ENCODE results near the gene PRMT7.

The PRMT7 gene

DNA sequence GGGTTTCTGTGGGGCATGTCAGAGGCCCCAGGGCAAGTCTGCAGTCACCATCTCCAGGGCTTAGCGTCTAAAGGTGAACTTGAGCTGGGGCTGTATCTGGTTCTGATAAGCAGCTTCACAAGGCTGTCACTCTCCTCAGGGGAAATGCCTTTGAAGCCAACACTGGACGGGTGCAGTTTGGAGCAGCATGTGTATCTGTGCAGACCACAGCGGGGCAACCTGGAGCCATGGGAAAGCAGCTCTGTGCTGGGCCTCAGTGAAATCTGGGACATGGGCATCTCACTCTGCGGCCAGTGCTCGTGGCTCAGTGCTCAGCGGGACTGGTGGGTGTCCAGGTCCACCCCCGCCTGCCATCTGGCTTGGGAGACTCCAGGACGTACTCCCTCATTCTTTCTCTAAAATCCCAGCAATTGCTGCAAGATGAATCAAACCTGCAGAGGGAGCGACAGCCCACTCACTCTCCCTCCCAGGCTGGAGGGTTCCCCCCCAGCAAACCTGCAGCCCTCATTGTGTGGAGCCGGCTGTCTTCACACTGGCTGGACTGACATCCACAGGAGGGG, 63.5 kb downstream of the PRMT7 start:
- DNase-seq (ENCODE audit: low read depth in 1 of 2, low spot score in 1 of 2) = no peak

DNA sequence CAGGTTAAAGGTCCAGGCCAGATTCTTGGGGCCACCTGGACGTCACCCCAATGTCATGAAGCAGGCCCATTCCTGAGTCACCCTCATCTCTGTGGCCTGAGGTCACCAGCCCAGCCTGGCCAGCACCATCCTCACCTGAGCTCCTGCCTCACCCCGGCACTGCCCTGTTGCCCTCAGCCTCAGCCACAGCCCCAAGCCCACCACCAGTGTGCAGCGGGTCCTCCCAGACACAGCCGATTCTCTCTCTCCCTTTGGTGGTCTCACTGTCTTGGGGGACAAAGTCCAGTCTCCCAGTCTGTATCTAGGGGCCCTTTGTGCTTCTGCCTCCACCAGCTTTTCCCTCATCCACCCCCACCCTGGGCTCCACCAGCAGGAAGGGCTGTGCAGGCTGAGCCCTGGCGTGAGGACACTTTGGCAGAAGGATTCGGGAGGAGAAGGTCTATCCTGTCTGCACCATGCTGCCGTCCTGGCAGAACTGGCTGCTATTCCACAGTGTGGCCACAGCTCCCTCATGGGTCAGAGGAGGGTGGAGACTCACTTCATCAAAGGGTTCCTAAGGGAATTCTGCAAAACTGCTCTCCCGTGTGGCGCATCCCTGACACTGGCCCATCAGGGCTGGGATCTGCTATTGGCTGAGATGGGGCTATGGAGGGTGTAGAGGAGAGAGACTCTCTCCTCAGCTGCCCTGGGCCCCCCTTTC, 64.3 kb downstream of the PRMT7 start:
- no peak for DNase-seq (ENCODE audit: low read depth in 1 of 2, low spot score in 1 of 2)

DNA sequence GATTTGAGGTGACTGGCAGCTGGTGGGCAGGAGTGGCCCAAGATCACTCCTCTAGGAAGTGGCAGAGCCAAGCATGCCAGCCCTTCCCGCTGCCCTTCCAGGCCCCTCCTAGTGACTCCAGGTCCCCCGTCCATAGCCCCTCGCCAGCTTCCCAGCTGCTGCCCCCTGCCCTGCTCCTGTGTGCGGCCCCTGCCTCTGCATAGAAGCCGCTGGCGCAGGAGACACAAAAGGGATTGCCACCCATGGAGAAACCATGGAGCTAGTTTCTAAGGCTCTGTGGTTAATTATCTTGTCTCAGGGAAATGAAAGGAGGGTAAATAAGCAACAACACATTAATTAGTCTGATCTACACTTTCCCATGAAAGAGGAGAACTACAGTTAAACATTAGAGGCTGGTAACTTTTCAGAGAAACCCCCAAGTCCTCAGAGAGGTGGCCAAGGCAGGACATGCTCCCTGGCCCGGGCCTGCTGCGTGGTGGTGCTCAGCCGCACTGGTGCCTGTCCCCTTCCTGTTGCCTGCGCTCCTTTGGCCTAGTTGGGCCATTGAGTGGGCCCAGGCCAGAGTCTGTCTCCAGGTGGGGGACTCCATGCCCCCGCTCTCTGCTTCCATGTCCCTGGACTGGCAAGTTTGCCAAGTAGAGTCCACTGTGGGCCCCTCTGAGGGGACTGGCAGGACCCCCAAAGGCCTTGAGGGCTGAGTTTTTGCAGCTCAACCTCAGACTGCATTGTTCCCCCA, 65.2 kb downstream of the PRMT7 start:
- DNase-seq (ENCODE audit: low read depth in 1 of 2, low spot score in 1 of 2) = no peak

DNA sequence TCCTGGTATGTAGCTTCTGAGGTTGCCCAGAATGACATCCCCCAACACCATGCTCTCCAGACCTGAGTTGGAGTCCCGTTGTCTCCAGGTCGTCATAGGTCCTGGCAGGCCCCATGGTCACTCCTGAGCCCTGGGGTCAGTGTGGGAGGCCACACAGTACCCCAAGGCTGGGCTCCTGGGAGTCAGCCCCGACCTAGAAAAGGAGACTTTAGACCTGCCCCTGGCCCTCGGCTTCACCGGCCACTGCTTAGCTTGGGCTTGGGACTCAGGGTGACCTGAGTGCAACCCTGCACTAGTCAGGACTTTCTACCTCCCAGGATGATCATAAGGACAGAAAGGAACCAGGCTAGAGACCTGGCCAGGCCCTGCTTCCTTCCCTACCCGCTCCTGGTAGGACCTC, 65.8 kb downstream of the PRMT7 start:
- no peak for DNase-seq (ENCODE audit: low read depth in 1 of 2, low spot score in 1 of 2)

DNA sequence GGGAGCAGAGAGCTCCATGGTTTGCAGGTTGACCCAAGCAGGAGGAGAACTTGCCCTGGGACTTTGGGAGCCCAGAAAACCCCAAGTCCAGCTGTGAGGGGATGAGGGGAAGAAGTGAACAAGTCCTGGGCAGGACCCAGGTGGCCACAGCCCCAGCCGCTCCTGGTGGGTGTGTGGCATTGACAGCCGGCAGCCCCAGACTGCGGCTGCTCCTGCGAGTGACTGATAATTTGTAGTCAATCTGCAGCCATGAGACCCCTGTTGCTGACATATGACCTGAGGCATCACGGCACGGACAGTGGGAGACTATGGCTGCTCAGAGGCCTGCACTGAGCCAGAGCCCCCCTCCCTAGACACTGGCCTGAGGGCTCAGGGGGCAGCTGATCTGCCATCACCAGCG, 66.4 kb downstream of the PRMT7 start:
- no peak for DNase-seq (ENCODE audit: low read depth in 1 of 2, low spot score in 1 of 2)

DNA sequence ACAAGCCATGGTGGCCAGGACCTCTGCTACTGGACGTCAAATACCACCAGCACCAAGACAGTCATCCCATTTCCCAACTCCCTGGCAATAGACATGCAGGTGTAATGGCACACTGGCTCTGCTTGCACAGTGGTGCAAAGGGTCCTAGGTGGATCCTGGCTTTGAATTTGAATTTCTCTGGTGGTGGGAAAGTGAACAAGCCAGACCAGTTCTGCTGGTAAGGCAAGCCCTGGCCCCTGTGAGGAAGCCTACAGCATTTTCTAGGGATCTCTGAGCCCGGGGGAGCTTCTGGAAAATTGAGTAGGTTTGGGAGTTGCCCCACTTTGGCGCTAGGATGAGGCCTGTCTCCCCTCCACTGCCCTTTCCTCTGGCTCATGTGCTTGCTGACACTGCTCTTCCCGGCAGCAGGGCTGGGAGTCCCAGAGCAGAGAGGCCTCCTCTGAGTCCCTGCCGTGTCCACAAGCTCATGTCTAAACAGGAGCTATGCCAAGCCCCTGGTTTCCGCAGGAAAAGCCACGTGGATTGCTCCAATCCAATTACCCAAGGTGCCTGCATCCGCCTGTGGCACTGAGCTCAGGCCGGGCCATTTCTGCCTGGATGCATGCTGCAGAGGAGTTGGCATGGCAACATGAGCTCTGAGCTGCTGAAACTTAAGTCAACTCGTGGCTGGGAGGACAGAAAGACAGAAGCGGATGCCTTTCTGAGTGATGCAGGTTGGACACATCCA, 67.0 kb downstream of the PRMT7 start:
- DNase-seq (ENCODE audit: low read depth in 1 of 2, low spot score in 1 of 2) = no peak

DNA sequence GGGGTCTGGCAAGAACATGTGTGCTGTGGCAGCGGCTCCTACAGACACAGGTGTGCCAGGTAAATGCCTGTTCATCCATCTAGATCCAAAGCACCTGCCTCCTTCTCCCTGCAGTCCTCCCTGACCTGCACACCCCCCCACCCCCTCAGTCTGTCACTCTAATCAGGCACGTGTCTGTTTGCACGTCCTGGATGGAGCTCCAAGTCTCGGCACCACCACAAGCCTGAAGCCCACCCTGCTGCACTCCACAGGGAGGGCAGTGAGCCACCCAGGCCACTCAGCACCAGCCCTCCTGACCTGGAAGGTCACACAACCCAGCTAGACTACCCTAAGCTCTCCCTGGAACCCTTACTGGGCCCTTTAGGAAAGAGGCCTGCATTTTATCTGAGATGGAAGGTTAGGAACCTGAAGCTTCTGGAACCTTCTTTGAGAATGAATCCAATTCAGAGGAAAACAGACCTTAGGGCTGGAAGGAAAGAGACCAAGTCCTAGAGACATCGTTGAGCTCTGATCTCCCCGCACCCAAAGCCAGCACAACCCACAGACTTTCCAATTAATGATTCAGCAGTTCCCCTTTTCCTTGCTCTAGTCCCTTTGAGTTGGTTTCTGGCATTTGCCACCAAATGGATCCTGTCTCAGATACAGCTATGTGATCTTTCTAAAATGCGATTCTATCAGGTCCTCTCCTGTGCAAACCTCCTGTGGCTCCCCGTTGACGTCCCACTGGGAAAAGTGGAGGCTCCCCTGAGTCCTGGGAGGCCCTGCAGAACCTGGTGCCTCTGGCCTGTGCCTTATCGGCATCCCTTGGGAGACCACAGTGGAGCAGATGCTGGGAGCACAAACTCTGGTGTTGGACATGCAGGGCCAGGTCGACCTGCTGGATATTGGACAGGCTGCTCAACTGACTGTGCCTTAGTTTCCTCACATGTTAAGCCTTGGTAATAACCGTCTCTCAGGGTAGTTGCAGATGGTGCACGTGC, 67.9 kb downstream of the PRMT7 start:
- no peak for DNase-seq (ENCODE audit: low read depth in 1 of 2, low spot score in 1 of 2)

DNA sequence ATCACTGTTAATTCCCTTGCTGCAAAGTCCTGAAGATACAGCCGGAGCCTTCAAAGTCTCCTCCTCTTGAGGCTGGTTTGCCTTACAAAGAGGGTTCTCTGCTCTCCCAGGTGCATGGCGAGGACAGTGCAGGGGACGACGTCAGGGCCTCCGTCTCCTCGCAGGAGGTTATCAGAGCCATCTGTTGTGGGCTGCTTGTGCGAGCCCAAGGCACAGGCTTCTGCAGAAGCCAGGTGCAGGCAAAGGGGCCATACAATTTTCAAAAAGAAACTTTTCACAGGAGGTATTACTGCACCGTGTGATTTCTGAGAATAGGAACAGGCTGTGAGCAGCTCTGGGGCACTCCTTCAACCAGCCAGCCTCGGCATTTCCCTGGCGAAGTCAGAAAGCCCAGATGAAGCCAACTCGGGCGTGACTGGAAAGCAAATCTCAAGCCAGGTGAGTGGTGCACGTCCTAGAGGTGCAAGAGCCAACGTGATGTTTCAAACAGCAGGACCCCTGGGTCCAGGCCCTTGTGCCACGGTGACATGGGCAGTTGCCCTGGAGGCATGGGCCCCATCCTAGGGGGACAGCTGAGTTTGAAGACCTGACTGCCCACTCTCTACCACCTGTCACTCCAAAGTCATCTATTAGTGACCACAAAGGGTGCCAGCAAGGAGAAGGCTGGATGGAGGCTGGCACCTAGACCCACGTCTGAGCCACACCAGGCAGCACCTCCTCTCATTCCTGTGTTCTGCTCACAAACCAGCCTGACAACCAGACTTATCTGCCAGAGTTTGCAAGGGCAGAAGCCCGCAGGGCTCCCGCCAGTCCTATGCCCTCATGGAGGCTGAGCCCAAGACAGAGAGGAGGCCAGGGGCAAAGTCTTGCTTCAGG, 68.9 kb downstream of the PRMT7 start:
- no peak for DNase-seq (ENCODE audit: low read depth in 1 of 2, low spot score in 1 of 2)

DNA sequence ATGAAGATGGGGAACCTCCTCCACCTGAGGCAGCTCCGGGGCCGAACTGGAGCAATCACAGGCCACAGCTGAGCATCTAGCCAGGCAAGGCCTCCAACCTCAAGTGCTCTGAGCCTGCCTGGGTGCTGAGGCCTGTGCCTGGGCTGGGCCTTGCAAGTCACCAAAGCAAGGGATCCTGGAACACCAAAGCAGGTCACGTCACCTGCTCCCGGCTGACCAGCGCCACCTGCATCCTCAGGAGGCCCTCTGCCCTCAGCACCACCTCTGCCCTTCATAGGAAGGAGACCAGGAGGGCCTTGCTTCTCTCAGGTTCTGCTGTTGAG, 69.5 kb downstream of the PRMT7 start:
- no peak for DNase-seq (ENCODE audit: low read depth in 1 of 2, low spot score in 1 of 2)

DNA sequence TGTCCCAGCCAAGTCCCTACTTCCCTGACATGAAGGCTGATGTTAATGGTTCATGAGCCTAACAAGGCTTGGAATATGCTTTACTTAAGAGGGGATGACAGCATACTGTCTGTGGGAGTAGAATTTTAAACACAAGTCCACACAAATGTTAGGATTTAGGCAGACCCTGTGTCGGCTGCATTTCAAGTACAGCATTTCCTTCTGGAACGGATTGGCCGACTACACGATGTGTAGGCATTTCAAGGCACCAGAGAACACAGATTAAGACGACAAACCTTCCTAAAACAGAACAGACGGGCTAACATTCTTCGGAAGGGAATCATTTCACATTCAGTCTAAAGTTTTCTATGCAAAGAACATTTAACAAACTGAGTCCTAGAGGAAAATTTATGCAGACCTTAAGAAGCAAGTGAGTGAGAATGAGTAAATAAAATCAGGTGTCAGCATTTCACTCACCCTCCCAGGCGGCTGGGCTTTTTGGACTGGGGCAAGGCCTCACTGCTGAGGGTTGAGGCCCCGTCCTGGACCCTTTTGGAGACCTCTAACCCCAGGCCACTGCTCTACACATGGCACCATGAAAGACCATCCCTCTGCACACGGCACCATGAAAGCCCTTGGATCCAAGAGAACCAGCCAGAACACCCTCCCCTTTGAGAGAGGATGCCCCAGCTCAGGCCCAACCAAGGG, 70.0 kb downstream of the PRMT7 start:
- DNase-seq (ENCODE audit: low read depth in 1 of 2, low spot score in 1 of 2) = no peak

DNA sequence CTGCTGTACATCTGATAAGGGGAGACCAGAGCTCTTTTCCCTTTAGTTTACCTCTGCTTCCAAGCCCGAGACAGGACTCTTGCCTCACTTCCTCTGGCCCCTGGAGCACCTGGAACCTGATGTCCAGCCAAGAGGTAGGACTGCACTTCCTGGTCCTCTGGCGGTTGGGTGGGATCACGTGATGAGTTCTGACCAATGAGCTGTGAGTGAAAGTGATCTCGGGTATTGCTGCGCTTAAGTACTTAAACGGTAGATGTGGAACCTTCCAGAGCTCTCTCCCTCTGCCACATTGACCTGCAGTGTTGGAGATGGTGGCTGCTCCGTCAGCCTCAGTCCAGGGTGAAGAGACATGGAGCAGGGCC, 70.5 kb downstream of the PRMT7 start:
- no peak for DNase-seq (ENCODE audit: low read depth in 1 of 2, low spot score in 1 of 2)

DNA sequence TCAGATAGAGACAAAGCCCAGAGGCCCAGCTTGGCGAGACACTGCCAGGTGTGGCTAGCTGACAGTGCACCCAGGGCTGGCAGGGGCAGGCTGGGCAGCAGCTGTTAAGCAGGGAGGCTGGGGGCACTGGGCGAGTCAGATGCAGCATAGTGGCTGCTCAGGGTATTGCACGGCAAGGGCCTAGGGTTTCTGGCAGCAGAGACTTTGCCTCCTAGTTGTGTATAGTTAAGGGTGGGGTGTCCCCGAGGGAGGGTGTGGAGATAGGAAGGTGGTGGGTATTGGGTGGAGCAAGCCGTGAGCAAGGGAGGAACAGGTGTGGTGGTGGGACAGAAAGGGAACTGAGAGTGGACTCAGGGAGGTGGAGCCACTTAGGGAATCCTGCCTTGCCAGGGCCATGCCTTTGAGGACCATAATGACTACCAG, 71.5 kb downstream of the PRMT7 start:
- no peak for DNase-seq (ENCODE audit: low read depth in 1 of 2, low spot score in 1 of 2)

DNA sequence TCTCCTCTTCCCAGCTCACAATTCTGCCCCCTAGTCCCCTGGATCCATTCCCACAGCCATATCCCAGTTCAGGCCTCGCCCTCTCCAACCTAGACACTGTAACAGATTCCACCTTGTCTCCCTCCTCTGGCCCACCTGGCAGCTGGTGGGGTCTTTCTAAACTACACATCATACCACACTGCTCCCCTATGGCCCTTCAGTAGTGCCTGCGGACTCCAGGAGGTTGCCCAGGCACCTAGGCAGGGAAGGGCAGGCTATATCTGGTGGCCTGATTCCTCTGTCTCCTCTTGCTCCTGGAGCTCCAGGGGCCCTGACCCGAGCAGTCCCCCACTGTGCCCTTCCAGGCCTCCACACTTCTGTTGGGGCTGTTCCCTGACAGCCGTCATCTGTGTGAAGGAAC, 73.0 kb downstream of the PRMT7 start:
- DNase-seq (ENCODE audit: low read depth in 1 of 2, low spot score in 1 of 2) = no peak

DNA sequence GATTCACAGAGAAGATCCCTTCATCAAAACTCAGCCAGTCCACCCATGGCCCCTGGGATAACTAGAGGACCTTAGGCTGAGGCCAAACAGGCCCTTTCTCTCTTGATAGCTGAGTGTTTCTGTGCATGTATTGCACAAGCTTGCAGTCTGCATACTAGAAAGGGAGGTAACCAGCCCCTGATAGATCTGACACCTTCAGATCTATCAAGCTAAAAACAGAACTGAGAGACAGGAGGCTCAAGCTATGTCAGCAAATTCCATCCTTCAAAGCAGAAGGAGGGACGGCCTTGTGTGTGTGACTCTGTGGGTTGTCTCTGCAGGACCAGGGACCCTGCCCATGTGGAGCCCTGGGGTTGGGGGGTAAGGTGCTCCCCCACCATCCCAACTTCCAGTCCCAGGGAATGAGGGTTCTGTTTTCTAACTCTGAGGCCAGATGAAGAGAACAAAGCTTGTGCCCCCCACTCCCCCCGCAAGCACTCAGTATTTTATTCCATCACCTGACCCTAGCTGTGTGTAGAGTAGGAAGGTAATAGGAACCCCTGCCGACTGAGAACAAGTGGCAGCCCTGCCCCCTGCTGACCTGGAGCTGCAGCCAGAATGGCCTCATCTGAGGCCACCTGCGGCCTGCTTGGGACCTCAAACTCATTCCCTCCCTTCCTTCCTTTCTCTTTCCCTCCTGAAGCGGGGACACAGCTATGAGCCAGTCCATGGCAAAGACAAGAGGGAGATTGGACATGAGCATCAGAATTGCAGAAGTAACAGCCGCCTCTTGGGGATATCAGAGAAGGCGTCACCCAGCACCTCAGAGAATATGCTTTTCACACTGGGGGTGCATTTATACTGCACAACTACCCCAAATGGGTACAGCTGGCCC, 73.7 kb downstream of the PRMT7 start:
- no peak for DNase-seq (ENCODE audit: low read depth in 1 of 2, low spot score in 1 of 2)

DNA sequence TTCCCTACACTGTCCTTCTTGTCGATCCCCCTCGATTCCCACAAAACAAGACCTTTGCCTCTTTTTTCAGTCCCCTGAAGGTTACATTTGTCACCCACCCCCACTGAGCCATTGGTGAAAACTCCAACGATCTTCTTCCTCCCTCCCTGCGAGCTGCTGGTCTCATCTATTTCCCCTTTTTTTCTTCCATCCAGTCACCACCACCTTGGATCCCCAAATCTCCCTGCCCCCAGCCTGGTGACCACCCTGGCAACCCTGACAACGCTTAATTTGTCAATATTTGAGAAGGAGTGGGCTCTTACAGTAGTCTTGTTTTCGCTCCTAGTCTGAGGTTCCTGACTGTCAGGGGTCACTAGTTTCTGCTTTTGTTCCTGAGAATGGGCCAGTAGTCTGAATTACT, 74.6 kb downstream of the PRMT7 start:
- DNase-seq (ENCODE audit: low read depth in 1 of 2, low spot score in 1 of 2) = no peak

DNA sequence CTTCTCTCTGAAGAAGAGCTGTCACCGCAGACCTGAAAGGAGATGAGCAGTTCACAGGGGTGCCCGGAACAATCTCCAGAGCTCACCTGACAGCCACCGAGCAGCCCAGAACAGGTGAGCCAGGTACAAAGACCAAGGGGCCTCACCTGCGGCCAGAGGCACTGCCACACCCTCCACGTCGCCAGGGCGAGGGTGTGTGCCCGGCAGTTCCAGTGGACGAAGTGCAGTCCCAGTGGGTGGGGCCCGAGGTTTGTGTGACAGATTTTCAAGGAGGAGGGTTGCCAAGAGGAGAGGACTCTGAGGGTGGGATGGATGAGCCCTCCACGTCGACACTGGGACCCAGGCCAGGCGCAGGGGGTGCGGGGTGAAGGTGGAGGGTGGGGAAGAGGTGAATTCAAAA, 75.8 kb downstream of the PRMT7 start:
- DNase-seq (ENCODE audit: low read depth in 1 of 2, low spot score in 1 of 2) = no peak

DNA sequence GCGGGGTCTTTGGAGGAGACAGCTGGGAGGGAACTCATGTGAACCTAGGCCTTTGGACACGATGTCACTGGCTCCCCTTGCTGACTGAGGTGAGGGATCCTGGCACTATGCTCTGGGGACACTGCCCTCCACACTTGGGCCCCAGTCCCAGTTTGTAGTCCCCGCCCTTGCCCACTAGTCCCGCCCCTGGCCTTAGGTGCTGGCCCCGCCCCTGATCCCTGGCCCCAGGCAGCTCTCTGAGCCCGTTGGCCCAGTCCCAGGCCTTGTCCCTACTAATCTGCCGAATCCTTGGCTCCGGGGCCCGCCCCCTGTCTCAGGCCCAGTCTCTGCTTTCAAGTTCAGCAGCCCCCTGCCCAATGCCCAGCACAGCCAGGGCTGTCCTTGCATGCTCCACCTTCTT, 76.5 kb downstream of the PRMT7 start:
- no peak for DNase-seq (ENCODE audit: low read depth in 1 of 2, low spot score in 1 of 2)

DNA sequence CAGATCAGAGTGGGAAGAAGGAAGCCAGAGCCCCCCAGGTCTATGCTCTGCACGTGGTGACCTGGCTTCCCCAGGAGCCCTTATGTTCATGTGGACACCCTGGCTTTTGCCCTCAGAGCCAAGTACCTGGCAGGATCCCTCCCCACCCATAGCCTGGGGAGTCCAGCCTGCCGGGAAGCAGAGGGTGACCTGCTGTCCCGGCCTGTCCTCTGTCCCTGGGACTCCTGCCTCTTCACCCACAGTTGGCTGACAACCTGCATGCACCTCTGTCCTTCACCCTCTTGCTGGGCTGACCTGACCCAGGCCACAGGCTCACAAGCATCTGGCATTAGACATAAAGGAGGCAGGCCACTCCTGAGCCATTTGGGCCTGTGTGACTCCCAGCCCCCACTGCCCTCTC, 77.3 kb downstream of the PRMT7 start:
- DNase-seq (ENCODE audit: low read depth in 1 of 2, low spot score in 1 of 2) = no peak

DNA sequence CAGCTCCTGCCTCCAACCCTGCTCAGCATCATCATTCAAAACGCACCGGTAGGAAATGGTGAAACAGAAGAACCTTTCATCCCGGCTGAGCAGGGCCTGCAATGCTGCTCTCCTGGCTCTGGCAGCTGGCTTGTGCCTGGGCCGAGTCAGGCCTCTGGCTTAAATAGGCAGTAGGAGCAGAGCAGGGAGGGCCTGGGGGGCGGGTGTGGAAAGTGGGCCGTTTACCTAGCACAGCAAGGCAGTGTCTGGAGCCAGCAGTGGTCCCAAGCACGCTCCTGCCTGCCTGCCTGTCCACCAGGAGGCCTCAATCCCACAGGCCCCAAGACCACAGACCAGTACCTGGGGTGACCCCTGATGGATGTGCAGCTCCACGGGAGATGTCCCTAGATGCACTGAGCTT, 78.2 kb downstream of the PRMT7 start:
- no peak for DNase-seq (ENCODE audit: low read depth in 1 of 2, low spot score in 1 of 2)
